HEK293 (cell line): Measurements from ENCODE around the gene LTN1.
A peak's percentile ranks its signal among the peaks of the same experiment; 100 is the strongest.

Source experiments
- CTCF ChIP-seq: fragments of 450-650 bp; formaldehyde crosslinking; IDR thresholded peaks from 2 replicates; pipeline ENCODE4 v1.5.1; 2016; ENCODE audit warnings: missing biosample characterization, missing genetic modification characterization
- HOXA7 ChIP-seq: sonication (generic); formaldehyde crosslinking; IDR thresholded peaks from 2 replicates; pipeline ENCODE4 v1.8.1; 2022; ENCODE audit warnings: missing genetic modification reagents, borderline replicate concordance
- PRDM10 ChIP-seq: fragments of 450-650 bp; formaldehyde crosslinking; IDR thresholded peaks from 2 replicates; pipeline ENCODE4 v1.5.1; 2016; ENCODE audit warnings: missing biosample characterization, missing genetic modification characterization
- ZNF112 ChIP-seq: fragments of 450-650 bp; formaldehyde crosslinking; IDR thresholded peaks from 2 replicates; pipeline ENCODE4 v1.5.0; 2017; ENCODE audit warnings: missing biosample characterization, missing genetic modification characterization
- ZNF660 ChIP-seq: fragments of 450-650 bp; IDR thresholded peaks from 2 replicates; pipeline ENCODE4 v1.5.1; 2018; ENCODE audit warnings: missing biosample characterization, mild to moderate bottlenecking, missing genetic modification characterization
- TF ChIP-seq, protein P1 (sequence below): fragments of 450-650 bp; formaldehyde crosslinking; IDR thresholded peaks from 2 replicates; pipeline ENCODE4 v1.5.1; 2016; ENCODE audit warnings: missing biosample characterization, missing genetic modification characterization

- TF ChIP-seq PRDM10 (tag by site-specific recombination) (peak; percentile 71), HOXA7 (CRISPR knock-in tag) (no peak), CTCF (tag by site-specific recombination) (no peak), ZNF660 (no peak), ZNF112 (tag by site-specific recombination) (no peak)
- TF ChIP-seq, protein P1, sequence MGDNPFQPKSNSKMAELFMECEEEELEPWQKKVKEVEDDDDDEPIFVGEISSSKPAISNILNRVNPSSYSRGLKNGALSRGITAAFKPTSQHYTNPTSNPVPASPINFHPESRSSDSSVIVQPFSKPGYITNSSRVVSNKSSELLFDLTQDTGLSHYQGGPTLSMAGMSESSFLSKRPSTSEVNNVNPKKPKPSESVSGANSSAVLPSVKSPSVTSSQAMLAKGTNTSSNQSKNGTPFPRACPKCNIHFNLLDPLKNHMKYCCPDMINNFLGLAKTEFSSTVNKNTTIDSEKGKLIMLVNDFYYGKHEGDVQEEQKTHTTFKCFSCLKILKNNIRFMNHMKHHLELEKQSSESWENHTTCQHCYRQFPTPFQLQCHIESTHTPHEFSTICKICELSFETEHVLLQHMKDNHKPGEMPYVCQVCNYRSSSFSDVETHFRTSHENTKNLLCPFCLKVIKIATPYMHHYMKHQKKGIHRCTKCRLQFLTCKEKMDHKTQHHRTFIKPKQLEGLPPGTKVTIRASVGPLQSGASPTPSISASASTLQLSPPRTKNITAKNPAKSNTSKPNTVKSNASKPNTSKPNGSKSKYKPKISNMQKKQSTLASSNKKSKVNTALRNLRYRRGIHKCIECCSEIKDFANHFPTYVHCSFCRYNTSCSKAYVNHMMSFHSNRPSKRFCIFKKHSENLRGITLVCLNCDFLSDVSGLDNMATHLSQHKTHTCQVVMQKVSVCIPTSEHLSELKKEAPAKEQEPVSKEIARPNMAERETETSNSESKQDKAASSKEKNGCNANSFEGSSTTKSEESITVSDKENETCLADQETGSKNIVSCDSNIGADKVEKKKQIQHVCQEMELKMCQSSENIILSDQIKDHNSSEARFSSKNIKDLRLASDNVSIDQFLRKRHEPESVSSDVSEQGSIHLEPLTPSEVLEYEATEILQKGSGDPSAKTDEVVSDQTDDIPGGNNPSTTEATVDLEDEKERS (tag by site-specific recombination) = no peak
These were observed 25.9 kb upstream of the LTN1 start for GRCh38 chr21:29018540-29018939.
